GM04503 (cell line): ENCODE results near the gene SLAMF9.
"Not testable (repeated sequence)": the region's sequence is repeated elsewhere in the genome, so short reads cannot be mapped to it uniquely, and the experiment has no call there.

Source experiments
- DNase-seq: peaks from one replicate; pipeline ENCODE4 v3.0.0-alpha.2; 2012; ENCODE audit warnings: low read depth

SLAMF9 gene

DNA sequence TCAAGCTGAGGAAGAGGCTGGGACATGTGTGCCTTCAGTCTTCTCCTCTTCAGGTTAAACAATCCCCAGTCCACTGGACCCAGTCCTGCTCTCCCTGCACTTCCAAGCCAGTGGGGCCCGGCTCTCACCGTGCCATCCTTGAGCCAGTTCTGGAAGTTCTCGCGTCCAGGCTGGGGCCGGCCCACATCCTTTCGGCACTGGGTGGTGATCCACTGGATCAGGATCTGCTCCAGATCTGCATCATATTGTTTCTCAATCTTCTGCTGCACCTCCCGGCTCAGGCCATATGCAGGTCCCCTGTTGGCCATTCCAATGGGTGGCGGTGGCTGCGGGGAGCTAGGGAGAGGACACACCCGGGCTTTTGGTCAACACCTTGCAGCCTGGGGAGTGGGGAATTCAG lies 33.8 kb downstream of the SLAMF9 start:
- DNase-seq = no peak

DNA sequence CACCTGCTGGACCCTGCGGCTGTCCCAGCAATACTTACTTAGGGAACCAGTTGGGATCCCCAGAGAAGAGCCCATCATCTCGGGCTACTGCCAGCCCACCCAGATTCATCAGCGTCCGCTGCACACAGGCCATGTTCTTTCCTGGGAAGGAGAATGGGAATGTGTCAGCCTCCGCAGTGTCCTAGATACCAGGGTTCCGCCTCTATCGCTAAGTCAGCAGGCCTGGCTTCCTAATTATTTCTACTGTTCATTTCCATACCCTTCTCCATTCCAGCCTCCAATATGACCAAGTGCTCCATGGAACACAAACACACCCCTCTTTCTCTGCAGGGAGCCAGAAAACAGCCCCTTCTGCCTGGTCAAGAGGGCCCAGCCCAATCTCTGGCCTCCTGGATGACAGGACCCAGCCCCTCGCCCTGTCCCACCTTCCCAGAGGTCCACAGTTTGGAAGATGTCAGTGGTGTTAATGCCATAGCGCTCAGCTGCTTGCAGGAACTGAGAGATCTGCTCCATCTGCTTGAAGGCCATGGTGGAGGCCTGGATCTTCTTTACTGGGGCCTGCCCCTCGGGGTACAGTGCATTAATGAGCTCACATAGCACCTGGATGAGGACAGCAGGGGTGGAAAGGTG lies 34.7 kb downstream of the SLAMF9 start:
- no peak for DNase-seq

DNA sequence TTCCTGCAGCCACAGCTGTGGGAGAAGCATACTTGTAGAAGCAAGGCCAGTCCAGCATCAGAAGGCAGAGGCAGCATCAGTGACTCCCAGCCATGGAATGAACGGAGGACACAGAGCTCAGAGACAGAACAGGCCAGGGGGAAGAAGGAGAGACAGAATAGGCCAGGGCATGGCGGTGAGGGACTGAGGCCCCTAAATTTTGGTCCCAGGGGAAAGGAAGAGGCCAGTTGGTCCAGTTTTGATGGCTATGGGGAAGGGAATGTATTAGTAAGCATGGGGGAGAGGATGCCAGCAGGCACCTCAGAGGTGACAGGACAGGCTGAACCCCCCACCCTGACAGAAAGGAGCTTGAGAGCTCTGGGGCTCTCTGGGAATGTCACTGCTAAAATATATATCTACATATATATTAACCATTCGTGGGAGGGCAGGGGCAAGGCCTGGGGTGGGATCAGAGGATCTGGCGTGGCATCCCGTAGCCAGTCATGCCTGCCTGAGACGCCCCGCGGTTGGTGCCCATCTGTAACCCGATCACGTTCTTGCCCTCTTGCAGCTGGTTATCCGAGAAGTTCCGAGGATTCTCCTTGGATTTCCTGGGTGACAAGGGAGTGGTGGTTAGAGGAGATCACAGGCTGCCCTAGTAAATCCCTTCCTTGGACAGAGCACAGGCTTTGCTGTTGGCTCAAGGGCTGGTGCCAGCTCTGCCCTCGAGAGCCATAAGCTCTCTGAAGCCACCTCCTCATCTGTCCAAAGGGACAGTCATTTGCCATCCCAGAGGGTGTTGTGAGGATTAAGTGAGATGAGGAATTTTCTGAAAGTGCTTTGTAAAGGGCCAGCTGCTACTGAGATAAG lies 35.5 kb downstream of the SLAMF9 start:
- DNase-seq = no peak

DNA sequence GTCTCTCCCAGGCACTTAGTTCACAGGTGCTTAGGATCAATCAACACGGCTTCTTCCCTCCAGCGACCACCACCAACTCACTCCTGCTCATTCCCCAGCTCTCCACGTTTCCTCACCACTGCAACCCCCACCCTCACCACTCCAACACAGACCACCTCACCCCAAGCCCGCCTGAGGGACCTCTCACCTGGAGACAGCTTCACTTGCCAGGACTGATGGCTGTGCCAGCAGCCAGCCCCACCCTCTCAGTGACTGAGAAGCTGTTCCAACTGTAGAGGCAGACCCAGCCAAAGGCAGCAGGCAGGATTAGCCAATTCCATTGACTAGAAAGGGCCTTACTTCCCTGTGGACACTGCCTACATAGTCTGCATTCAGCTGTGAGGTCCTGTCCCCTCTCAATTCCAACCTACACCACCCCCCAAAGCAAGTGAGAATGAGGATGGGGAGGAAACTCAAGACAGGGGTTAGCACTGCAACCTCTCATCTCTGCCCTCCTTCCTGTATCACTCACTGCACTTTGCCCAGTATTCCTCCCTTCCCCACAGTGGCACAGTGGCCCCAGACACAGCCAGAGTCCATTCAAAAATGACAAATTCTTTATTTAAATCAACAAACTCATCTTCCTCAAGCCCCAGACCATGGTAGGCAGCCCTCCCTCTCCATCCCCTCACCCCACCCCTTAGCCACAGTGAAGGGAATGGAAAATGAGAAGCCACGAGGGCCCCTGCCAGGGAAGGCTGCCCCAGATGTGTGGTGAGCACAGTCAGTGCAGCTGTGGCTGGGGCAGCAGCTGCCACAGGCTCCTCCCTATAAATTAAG lies 36.3 kb downstream of the SLAMF9 start:
- no peak for DNase-seq

DNA sequence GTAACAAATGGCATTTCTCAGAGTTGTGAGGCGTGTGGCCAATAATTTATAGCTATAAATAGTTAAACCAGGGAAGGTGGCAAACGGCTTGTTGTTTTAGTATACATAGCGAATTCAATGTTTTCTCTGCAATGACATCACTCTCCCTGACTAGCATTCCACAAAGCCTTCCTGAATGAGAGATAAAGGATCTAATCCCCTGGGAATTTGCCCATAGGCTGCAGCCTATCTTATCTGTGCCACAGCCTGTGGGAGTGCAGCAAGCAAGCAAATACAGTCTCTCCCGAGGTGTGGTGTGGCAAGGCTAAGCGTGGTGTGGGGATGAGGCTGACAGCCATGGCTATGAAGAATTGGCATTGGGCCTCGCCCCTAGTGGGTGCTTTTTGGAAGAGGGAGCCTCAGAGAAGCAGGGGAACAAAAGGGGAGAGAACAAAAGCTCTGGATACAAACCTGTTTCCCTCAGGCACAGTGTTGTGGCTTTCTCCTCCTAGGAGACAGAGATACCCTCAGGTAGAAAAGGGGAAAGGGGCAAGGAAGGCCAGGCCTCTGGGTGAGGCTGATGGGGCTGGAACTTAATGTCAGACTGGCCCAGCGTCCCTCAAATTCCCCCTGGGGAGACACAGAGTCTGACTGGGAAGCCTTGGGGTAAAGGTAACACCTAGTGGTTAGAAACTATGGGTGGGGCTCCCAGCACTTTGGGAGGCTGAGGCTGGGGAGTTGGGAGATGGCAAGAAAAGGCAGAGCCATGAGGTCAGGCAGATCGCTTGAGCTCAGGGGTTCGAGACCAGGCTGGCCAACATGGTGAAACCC lies 37.6 kb downstream of the SLAMF9 start:
- DNase-seq = peak; percentile 49

DNA sequence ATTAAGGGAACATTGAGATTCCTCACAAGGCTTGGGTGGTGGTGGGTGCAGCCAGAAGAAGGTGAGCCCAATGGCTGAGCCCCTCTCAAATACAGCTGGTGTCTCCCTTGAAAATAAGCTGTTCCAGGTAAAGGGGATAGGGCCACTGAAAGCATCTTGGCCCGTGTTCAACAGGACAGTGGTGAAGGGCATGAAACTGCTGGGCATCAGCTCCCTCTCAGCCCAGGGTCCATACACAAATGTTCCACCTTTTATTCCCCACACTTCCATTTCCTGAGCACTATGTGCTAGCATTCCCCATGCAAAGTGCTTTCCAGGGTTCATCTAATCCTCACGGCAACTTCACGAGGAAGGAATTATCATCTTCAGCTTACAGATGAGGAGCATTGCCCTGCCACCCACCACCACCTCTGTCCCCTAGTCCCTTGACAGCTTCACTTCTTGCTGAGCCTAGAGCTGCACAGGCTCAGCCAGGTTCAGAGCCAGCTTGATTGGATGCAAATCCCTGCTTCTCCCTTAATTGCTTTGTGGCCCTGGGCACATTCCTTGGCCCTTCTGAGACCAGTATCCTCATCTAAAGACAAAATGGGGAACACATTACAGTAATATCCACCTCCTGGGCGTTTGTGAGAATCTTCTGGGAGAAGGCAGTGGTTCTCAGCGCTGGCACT lies 38.3 kb downstream of the SLAMF9 start:
- DNase-seq = no peak

GRCh38 chr1:159914252-159915018 lies 39.6 kb downstream of the SLAMF9 start:
- no peak for DNase-seq

- DNase-seq = no peak
These were observed 40.4 kb downstream of the SLAMF9 start for GRCh38 chr1:159913451-159914192.

DNA sequence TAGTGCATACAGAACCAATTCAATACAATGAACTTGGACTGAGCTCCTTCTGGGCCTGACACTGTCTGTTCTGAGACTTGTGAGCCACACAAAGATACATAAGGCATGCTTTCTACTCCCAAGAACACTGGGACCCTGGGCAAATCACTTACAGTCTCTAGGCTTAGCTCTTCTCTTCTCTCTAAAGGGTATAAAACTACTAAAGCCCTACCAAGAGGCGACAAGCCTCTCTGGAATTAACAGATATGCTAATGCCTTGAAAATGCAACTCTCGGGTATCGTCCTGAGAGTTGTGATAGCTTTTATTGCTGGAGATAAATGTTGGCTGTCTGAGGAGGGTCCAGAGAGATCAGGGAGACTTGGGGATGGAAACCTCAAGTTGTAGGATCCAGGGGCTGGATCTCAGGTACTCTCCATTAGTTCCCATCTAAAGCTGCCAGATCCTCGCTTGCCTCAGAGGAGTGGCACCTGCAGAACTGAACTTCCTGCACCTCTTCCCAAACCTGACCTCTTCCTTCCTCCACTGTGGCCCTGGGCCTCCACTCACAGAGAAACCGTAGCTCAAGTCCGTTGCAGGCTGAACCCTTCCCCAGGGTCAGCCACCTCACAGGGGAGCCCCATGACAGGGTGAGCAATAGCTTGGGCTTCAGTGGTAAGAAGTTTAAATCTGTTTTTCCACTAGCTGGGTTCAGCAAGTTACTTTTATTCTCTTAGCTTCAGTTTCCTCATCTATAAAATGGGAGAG lies 42.5 kb downstream of the SLAMF9 start:
- no peak for DNase-seq

- no peak for DNase-seq
These were observed 45.8 kb downstream of the SLAMF9 start for GRCh38 chr1:159908031-159908940.

GRCh38 chr1:159906960-159907359 lies 47.1 kb downstream of the SLAMF9 start:
- no peak for DNase-seq

DNA sequence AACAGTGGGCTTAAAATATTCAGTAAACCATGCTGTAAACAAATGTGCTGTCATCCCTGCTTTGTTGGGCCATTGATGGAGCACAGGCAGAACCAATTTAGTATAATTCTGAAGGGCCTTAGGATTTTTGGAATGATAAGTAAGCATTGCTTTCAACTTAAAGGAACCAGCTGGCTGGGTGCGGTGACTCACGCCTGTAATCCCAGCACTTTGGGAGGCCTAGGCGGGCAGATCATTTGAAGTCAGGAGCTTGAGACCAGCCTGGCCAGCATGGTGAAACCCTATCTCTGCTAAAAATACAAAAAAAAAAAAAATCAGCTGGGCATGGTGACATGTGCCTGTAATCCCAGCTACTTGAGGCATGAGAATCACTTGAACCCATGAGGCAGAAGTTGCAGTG lies 50.0 kb downstream of the SLAMF9 start:
- DNase-seq = not testable (repeated sequence)

GRCh38 chr1:159902541-159902940 lies 51.5 kb downstream of the SLAMF9 start:
- DNase-seq = no peak
